Gastroesophageal sphincter (tissue), 2 donors: ENCODE results near the gene CHML.

Experiments used
- EP300 ChIP-seq: sonication (generic); formaldehyde crosslinking; IDR thresholded peaks from one replicate; pipeline ENCODE4 v1.6.1; 2017; ENCODE audit warnings: antibody characterized with exemption, mild to moderate bottlenecking
- POLR2A ChIP-seq, 2 donors: fragments of 450-650 bp; IDR thresholded peaks; one replicate each; pipeline ENCODE4 v1.6.1; 2017; ENCODE audit warnings: antibody characterized with exemption in 2 of 2, mild to moderate bottlenecking in 2 of 2, moderate library complexity in 1 of 2

- TF ChIP-seq EP300: no peak
- no peak for TF ChIP-seq POLR2A (IDR thresholded peaks at IDR 0.05)
These were observed 42.8 kb upstream of the CHML start for GRCh38 chr1:241682921-241683320.
